HEK293 (cell line): ENCODE data around the gene ANKS6.
A peak's percentile ranks its signal among the peaks of the same experiment; 100 is the strongest.

ENCODE experiments used
- CTCF ChIA-PET: fragments of 350-600 bp; formaldehyde crosslinking; extraction: SDS; loops from one replicate; lab custom pipeline; 2021; ENCODE audit warnings: antibody characterized with exemption; lab: Yijun Ruan, JAX
- POLR2A ChIA-PET: fragments of 300-600 bp; formaldehyde crosslinking; extraction: SDS; loops from one replicate; lab custom pipeline; 2020; ENCODE audit warnings: antibody characterized with exemption, inconsistent platforms; lab: Yijun Ruan, JAX
- H3K27ac ChIP-seq: fragments of 200-500 bp; sonication (Bioruptor generic); 2 replicates; pipeline ENCODE4 v1.5.1; 2014; ENCODE audit warnings: low read depth, low read length, control low read depth, inconsistent platforms; ENCODE audit errors: extremely low read depth
- H3K36me3 ChIP-seq, 2 experiments: fragments of 200-500 bp in 1 of 2; sonication (Bioruptor generic) in 1 of 2; 1 replicate in 1 of 2; 2 replicates in 1 of 2; pipeline ENCODE4 v1.5.1; 2014 to 2017; ENCODE audit warnings: inconsistent platforms in 2 of 2, low read length in 2 of 2; ENCODE audit not compliant: control insufficient read depth in 2 of 2, insufficient read depth in 1 of 2
- H3K4me1 ChIP-seq: fragments of 200-500 bp; sonication (Bioruptor generic); 2 replicates; pipeline ENCODE4 v1.5.1; 2014; ENCODE audit warnings: mild to moderate bottlenecking, low read length, inconsistent platforms; ENCODE audit not compliant: control insufficient read depth, insufficient read depth
- H3K4me3 ChIP-seq: 2 replicates; pipeline ENCODE4 v1.5.1; 2011; ENCODE audit warnings: low read depth, mild to moderate bottlenecking, control low read depth, low read length, moderate library complexity
- H3K9me3 ChIP-seq: fragments of 200-500 bp; sonication (Bioruptor generic); 2 replicates; pipeline ENCODE4 v1.5.1; 2014; ENCODE audit warnings: low read depth, low read length, inconsistent platforms; ENCODE audit not compliant: control insufficient read depth, insufficient read depth
- PATZ1 ChIP-seq: fragments of 450-650 bp; formaldehyde crosslinking; IDR thresholded peaks from 2 replicates; pipeline ENCODE4 v1.5.1; 2016; ENCODE audit warnings: missing biosample characterization, missing genetic modification characterization
- SETDB1 ChIP-seq: IDR thresholded peaks from one replicate; pipeline ENCODE4 v1.6.1; 2017; ENCODE audit warnings: mild to moderate bottlenecking, low read length, moderate library complexity, mixed read lengths; ENCODE audit not compliant: insufficient read length
- SP7 ChIP-seq: fragments of 450-650 bp; formaldehyde crosslinking; IDR thresholded peaks from 2 replicates; pipeline ENCODE4 v1.5.1; 2016; ENCODE audit warnings: missing biosample characterization, missing genetic modification characterization
- ZIC2 ChIP-seq: fragments of 450-650 bp; formaldehyde crosslinking; IDR thresholded peaks from 2 replicates; pipeline ENCODE4 v1.5.1; 2016; ENCODE audit warnings: missing biosample characterization, missing genetic modification characterization
- ZNF18 ChIP-seq: fragments of 450-650 bp; formaldehyde crosslinking; IDR thresholded peaks from 2 replicates; pipeline ENCODE4 v1.5.1; 2016; ENCODE audit warnings: missing biosample characterization, missing genetic modification characterization
- ZNF23 ChIP-seq: fragments of 450-650 bp; formaldehyde crosslinking; IDR thresholded peaks from 2 replicates; pipeline ENCODE4 v1.5.1; 2016; ENCODE audit warnings: missing biosample characterization, missing genetic modification characterization, borderline replicate concordance
- ZNF266 ChIP-seq: fragments of 450-650 bp; formaldehyde crosslinking; IDR thresholded peaks from 2 replicates; pipeline ENCODE4 v1.5.1; 2016; ENCODE audit warnings: missing biosample characterization, missing genetic modification characterization, low read depth
- ZNF341 ChIP-seq: fragments of 450-650 bp; formaldehyde crosslinking; IDR thresholded peaks from 2 replicates; pipeline ENCODE4; 2016; ENCODE audit warnings: low read depth, missing biosample characterization, missing genetic modification characterization
- ZNF37A ChIP-seq: fragments of 450-650 bp; IDR thresholded peaks from 2 replicates; pipeline ENCODE4 v1.5.1; 2018; ENCODE audit warnings: missing biosample characterization, missing genetic modification characterization
- ZNF404 ChIP-seq: fragments of 450-650 bp; formaldehyde crosslinking; IDR thresholded peaks from 2 replicates; pipeline ENCODE4 v1.5.1; 2017; ENCODE audit warnings: missing biosample characterization, missing genetic modification characterization
- ZNF449 ChIP-seq: fragments of 450-650 bp; formaldehyde crosslinking; IDR thresholded peaks from 2 replicates; pipeline ENCODE4 v1.5.1; 2017; ENCODE audit warnings: missing biosample characterization, mild to moderate bottlenecking, missing genetic modification characterization, moderate library complexity
- ZNF510 ChIP-seq: fragments of 450-650 bp; formaldehyde crosslinking; IDR thresholded peaks from 2 replicates; pipeline ENCODE4 v1.5.1; 2018; ENCODE audit warnings: mild to moderate bottlenecking, missing genetic modification characterization, missing biosample characterization; ENCODE audit not compliant: insufficient replicate concordance
- ZNF513 ChIP-seq: fragments of 450-650 bp; IDR thresholded peaks from 2 replicates; pipeline ENCODE4 v1.5.1; 2018; ENCODE audit warnings: missing biosample characterization, missing genetic modification characterization
- ZNF558 ChIP-seq: fragments of 450-650 bp; formaldehyde crosslinking; IDR thresholded peaks from 2 replicates; pipeline ENCODE4 v1.5.1; 2016; ENCODE audit warnings: missing biosample characterization, missing genetic modification characterization
- ZNF600 ChIP-seq: fragments of 450-650 bp; formaldehyde crosslinking; IDR thresholded peaks from 2 replicates; pipeline ENCODE4 v1.5.1; 2016; ENCODE audit warnings: missing biosample characterization, missing genetic modification characterization
- ZNF624 ChIP-seq: fragments of 450-650 bp; formaldehyde crosslinking; IDR thresholded peaks from 2 replicates; pipeline ENCODE4 v1.5.1; 2017; ENCODE audit warnings: missing biosample characterization, missing genetic modification characterization

The ANKS6 gene

GRCh38 chr9:98801969-98802371, 5.6 kb upstream of the ANKS6 start:
- no peak overlapping the region for H3K4me3 ChIP-seq
- no peaks in the 10 kb centered on the region for H3K9me3 ChIP-seq
- no peak overlapping the region for H3K27ac ChIP-seq
- no peaks in the 10 kb centered on the region for H3K4me1 ChIP-seq
- CTCF ChIA-PET = interaction anchor here (0.6 to 2.4 kb wide), 7 partner anchors 11 to 544 kb away, joined by 3 to 15 read pairs (median 5); no protein-coding TSS in a partner anchor
- POLR2A ChIA-PET = no interaction called here
- TF ChIP-seq PATZ1 (tag by site-specific recombination) (no peak), ZIC2 (tag by site-specific recombination) (peak; percentile 81), ZNF600 (0 out of 2 replicates have a peak, but pooled peaks have one; percentile 26)
- no peaks in the 10 kb centered on the region for H3K36me3 ChIP-seq

- H3K4me1 ChIP-seq = no peaks in the 10 kb centered on the region
- H3K27ac ChIP-seq = no peak overlapping the region
- no peak overlapping the region for H3K4me3 ChIP-seq
- CTCF ChIA-PET = interaction anchor here (0.6 to 2.4 kb wide), 8 partner anchors 10 to 544 kb away, joined by 3 to 15 read pairs (median 4); no protein-coding TSS in a partner anchor
- TF ChIP-seq ZNF510 (tag by site-specific recombination) = no peak
- no peak for TF ChIP-seq ZNF624 (tag by site-specific recombination)
- TF ChIP-seq ZNF18 (tag by site-specific recombination) = no peak
- TF ChIP-seq ZNF513 = no peak
- H3K9me3 ChIP-seq = no peaks in the 10 kb centered on the region
- H3K36me3 ChIP-seq = no peaks in the 10 kb centered on the region
- POLR2A ChIA-PET = no interaction called here
Observed at GRCh38 chr9:98801561-98801960, 5.2 kb upstream of the ANKS6 start.

GRCh38 chr9:98798254-98798653, 1.9 kb upstream of the ANKS6 start:
- no peaks in the 10 kb centered on the region for H3K4me1 ChIP-seq
- no peak overlapping the region for H3K27ac ChIP-seq
- CTCF ChIA-PET = interaction anchor here (0.6 to 2.6 kb wide), 3 partner anchors 9 to 129 kb away, joined by 7 to 11 read pairs (median 7); partner anchors contain the start of gene GALNT12
- TF ChIP-seq ZNF341 (tag by site-specific recombination) = no peak
- peak; percentile 14 for TF ChIP-seq SETDB1
- TF ChIP-seq, all 188 proteins: peak for 1
- Histone ChIP-seq H3K9me3 (no peaks in the 10 kb centered on the region), H3K4me3 (no peak overlapping the region), H3K36me3 (peaks cover 0 to 5% of the 10 kb centered on the region in 2 experiments; a peak in 1 of 3 replicates)
- POLR2A ChIA-PET = no interaction called here

- H3K36me3 ChIP-seq = peaks cover 0 to 5% of the 10 kb centered on the region in 2 experiments; a peak in 1 of 3 replicates
- H3K27ac ChIP-seq = no peak overlapping the region
- no peaks in the 10 kb centered on the region for H3K9me3 ChIP-seq
- POLR2A ChIA-PET = no interaction called here
- CTCF ChIA-PET = interaction anchor here (0.6 to 2.6 kb wide), 6 partner anchors 9 to 957 kb away, joined by 3 to 11 read pairs (median 5); partner anchors contain the start of gene GALNT12
- no peak overlapping the region for H3K4me3 ChIP-seq
- no peaks in the 10 kb centered on the region for H3K4me1 ChIP-seq
- TF ChIP-seq ZNF23 (no peak), ZNF558 (no peak), ZNF404 (tag by site-specific recombination) (no peak), ZNF37A (tag by site-specific recombination) (no peak), ZNF266 (tag by site-specific recombination) (no peak), ZNF449 (tag by site-specific recombination) (no peak), ZNF624 (tag by site-specific recombination) (no peak), SP7 (tag by site-specific recombination) (no peak), PATZ1 (tag by site-specific recombination) (no peak)
Observed at GRCh38 chr9:98797491-98797890, 1.1 kb upstream of the ANKS6 start.
